VCaP (cell line): ENCODE measurements around the gene RECQL.
"Not testable (repeated sequence)": the region's sequence is repeated elsewhere in the genome, so short reads cannot be mapped to it uniquely, and the experiment has no call there.

ENCODE experiments used
- H3K27ac ChIP-seq: fragments of 450-650 bp; 2 replicates; pipeline ENCODE4 v1.5.1; 2017
- TF ChIP-seq, protein P1 (sequence below): fragments of 450-650 bp; conservative IDR thresholded peaks from 2 replicates; pipeline ENCODE4 v1.5.1; 2017; ENCODE audit warnings: mild to moderate bottlenecking, moderate library complexity

RECQL gene

DNA sequence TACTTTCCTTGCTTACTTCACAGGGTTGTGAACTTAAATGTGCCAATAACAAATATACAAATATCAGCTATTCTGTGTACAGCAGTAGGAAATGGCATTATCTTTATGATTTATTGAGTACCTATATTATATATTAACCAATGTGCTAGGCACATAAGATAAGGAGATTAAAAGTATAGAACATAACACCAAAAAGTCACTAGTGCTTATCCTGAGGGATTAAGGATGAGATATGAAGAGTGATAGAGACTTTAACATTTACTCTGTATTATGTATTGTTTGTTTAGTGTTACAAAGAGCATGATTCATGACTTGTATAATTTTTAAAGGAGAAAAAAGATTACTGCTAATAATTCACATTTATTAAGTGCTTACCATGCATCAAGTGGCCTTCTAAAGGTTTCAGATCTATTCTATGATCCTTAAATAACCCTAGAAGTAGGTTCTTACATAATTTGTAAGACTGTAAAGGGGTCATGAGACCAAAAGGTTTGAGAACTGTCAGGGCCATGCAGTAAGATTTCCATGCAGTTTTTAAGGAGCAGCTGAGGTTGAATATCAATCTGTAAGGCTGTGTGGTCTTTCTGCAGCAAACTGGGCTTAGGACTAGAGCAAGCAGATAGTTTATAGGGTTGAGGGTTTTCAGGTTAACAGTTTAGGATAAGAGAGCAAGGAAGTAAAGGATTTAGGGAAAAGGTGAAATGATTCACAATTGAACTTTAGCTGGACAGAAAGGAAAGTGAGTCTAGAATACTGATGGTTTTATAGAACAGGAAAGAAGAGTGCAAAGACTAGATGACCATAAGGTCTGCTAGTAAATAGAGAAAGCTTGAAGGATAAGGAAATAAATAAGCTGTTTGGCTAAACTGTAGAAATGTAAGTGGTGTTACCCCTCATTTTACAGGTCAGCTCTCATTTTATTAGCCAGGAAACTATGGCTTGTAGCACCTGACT lies 57.0 kb downstream of the RECQL start:
- TF ChIP-seq, protein P1, sequence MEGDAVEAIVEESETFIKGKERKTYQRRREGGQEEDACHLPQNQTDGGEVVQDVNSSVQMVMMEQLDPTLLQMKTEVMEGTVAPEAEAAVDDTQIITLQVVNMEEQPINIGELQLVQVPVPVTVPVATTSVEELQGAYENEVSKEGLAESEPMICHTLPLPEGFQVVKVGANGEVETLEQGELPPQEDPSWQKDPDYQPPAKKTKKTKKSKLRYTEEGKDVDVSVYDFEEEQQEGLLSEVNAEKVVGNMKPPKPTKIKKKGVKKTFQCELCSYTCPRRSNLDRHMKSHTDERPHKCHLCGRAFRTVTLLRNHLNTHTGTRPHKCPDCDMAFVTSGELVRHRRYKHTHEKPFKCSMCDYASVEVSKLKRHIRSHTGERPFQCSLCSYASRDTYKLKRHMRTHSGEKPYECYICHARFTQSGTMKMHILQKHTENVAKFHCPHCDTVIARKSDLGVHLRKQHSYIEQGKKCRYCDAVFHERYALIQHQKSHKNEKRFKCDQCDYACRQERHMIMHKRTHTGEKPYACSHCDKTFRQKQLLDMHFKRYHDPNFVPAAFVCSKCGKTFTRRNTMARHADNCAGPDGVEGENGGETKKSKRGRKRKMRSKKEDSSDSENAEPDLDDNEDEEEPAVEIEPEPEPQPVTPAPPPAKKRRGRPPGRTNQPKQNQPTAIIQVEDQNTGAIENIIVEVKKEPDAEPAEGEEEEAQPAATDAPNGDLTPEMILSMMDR = no peak

DNA sequence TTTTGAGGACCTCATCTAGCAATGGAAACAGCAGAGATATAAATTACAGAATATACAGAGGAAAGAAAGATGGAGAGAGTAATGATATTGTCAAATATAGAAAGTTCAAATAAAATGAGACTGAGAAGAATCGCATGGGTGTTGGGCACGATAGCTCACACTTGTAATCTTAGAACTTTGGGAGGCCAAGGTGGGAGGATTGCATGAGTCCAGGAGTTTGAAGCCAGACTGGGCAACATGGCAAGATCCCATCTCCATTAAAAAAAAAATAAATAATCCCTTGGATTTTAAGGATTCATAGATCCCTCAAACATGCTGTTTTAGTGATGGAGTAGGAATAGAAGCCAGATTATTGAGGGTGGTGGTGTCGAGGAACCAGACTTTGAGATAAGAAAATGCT lies 62.1 kb downstream of the RECQL start:
- TF ChIP-seq, protein P1 = no peak

More for the DNA sequence above, 57.0 kb downstream of the RECQL start:
- no peak overlapping the region for H3K27ac ChIP-seq

DNA sequence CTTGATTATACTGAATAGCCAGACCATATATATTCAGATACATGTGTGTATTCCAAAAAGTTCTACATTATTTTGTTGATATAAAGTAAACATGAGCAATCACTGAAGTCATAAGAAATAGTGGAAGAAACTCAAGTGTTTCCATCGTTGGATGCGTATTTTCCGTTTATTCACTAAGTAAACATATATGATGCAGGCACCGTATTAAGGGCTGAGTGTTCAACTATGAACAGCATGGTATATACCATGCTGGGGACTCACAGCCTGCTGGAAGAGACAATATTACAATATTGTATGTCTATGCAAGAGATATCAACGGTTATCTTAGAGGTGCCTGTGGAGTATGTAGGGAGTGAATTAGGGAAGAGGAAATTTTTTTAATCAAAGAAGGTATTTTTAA lies 62.8 kb downstream of the RECQL start:
- TF ChIP-seq, protein P1 = no peak
- no peak overlapping the region for H3K27ac ChIP-seq

More for the DNA sequence above, 62.1 kb downstream of the RECQL start:
- H3K27ac ChIP-seq = no peak overlapping the region

DNA sequence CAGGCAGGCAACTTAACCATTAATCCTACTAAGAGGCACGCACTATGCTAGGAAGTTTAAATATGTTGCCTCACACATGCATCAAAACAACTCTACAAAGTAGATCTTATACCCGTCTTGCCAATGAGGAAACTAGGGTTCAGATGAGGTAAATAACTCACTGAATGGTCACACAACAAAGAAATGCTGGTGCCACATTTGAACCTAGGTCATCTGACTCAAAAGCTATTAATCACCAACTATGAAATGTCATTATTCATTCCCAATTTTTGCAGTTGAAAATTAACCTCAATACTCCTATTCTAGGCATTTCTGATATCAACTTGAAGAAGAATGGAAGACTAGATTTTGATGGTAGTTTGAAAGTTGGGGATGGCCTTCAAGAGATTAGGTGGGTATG lies 66.7 kb downstream of the RECQL start:
- no peak overlapping the region for H3K27ac ChIP-seq
- TF ChIP-seq, protein P1 = no peak

DNA sequence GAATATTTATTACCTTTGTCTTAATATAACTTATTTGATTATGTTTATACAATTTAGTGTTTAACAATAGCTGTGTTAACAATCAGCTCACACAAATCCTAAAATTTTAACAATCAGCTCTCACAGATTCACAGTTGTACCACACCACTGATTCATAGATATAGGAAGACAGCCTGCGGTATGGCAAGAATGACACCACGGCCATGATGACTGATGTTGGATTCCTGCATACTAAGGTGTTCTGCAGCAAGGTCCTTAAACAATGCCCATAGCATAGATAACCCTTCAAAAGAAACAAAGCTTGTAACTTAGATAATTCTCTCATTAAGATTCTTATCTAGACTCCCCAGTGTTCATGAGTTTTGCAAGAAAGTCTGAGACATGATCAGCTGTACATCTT lies 67.9 kb downstream of the RECQL start:
- no peak overlapping the region for H3K27ac ChIP-seq
- TF ChIP-seq, protein P1 = no peak

DNA sequence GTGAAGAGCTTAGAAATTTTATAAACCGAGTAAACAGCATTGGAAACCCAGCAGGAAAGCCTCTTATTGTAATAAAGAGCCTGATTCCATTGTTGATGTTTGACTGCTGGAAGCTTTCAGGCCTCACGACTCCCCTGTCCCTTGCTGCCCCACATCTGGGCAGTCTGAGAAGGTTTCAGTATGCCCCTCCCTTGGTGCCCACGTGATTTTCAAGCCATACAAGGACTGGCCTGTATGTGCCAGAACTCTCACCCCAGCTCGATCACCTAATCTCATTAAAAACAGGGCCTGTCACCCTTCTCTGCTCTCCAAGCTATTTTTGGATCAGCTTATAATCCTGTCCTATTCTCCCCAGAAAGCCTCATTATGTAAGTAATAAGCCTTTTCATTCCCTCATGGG lies 71.4 kb downstream of the RECQL start:
- no peak overlapping the region for H3K27ac ChIP-seq
- TF ChIP-seq, protein P1 = no peak

DNA sequence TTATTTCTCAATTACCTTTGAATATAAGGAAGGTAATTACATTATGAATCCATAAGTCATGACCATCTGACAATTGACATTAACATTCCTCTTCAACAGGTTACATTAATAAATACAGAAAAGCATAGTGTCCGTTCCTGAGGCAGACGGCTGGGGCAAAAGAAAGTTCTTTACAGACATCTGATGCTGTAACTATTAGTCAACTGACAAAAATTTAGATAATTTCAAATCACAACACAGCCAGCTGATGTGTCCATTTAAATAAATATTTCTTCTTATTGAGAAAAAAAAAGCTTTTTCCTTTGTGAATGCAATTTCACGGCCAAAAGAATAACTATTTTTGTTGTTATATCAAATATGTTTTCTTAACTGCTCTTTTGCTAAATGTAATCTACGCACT lies 73.2 kb downstream of the RECQL start:
- TF ChIP-seq, protein P1 = no peak
- no peak overlapping the region for H3K27ac ChIP-seq

DNA sequence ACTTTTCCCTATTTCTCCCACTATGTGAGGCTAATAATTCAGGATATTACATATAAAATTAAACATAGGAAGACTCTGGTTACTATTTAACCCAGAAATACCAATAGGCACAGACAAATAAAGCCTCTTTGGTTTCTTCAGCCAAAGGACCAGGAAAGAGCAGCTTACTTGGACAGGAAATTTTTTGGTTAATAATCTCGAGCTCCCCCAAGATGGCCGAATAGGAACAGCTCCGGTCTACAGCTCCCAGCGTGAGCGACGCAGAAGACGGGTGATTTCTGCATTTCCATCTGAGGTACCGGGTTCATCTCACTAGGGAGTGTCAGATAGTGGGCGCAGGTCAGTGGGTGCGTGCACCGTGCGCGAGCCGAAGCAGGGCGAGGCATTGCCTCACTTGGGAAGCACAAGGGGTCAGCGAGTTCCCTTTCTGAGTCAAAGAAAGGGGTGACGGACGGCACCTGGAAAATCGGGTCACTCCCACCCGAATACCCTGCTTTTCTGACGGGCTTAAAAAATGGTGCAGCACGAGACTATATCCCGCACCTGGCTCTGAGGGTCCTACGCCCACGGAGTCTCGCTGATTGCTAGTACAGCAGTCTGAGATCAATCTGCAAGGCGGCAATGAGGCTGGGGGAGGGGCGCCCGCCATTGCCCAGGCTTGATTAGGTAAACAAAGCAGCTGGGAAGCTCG lies 82.3 kb downstream of the RECQL start:
- H3K27ac ChIP-seq = not testable (repeated sequence)
